ENCODE measurements around the gene SLC5A5.

- TF ChIP-seq CTCF (IDR thresholded peaks at IDR 0.05; ENCODE audit: insufficient read depth, low read depth, low read length) (no peak), EZH2 (IDR thresholded peaks at IDR 0.05; ENCODE audit: insufficient read depth, low read length) (no peak)
Measured at GRCh38 chr19:17835182-17836006, 36.4 kb upstream of the SLC5A5 start.

Data from astrocyte (in vitro differentiated cells and primary cell).